HG03521 (cell line): ENCODE results near the gene MYH11.

Experiments used
- ATAC-seq: cut with Tn5 transposase; IDR thresholded peaks from one replicate; pipeline ENCODE4 v1.9.1; 2021; ENCODE audit warnings: mild to moderate bottlenecking, moderate library complexity; ENCODE audit not compliant: unreplicated experiment

Gene MYH11

GRCh38 chr16:15779664-15780351 lies 77.0 kb downstream of the MYH11 start:
- ATAC-seq, result no peak

GRCh38 chr16:15778999-15779614 lies 77.7 kb downstream of the MYH11 start:
- ATAC-seq, result no peak

GRCh38 chr16:15778204-15778743 lies 78.6 kb downstream of the MYH11 start:
- no peak for ATAC-seq

GRCh38 chr16:15777533-15778203 lies 79.2 kb downstream of the MYH11 start:
- ATAC-seq, result no peak

- no peak for ATAC-seq
Observed at GRCh38 chr16:15776572-15776971, 80.3 kb downstream of the MYH11 start.

GRCh38 chr16:15775663-15776304 lies 81.0 kb downstream of the MYH11 start:
- no peak for ATAC-seq

GRCh38 chr16:15775209-15775608 lies 81.6 kb downstream of the MYH11 start:
- ATAC-seq, result no peak

- no peak for ATAC-seq
Observed at GRCh38 chr16:15773968-15774367, 82.9 kb downstream of the MYH11 start.

- no peak for ATAC-seq
Observed at GRCh38 chr16:15772579-15773293, 84.1 kb downstream of the MYH11 start.

GRCh38 chr16:15771694-15772093 lies 85.1 kb downstream of the MYH11 start:
- no peak for ATAC-seq

- no peak for ATAC-seq
Observed at GRCh38 chr16:15770512-15770911, 86.3 kb downstream of the MYH11 start.

- ATAC-seq, result no peak
Observed at GRCh38 chr16:15770107-15770506, 86.7 kb downstream of the MYH11 start.

- no peak for ATAC-seq
Observed at GRCh38 chr16:15769239-15769638, 87.6 kb downstream of the MYH11 start.

- no peak for ATAC-seq
Observed at GRCh38 chr16:15768201-15768600, 88.6 kb downstream of the MYH11 start.

- no peak for ATAC-seq
Observed at GRCh38 chr16:15766918-15767317, 89.9 kb downstream of the MYH11 start.

GRCh38 chr16:15765880-15766279 lies 90.9 kb downstream of the MYH11 start:
- ATAC-seq, result peak; percentile 64

GRCh38 chr16:15765116-15765515 lies 91.7 kb downstream of the MYH11 start:
- no peak for ATAC-seq

- ATAC-seq, result no peak
Observed at GRCh38 chr16:15764112-15764511, 92.7 kb downstream of the MYH11 start.

GRCh38 chr16:15760129-15760528 lies 96.7 kb downstream of the MYH11 start:
- no peak for ATAC-seq

GRCh38 chr16:15759070-15759469 lies 97.8 kb downstream of the MYH11 start:
- ATAC-seq, result no peak
